Prostate gland (tissue), 2 donors: ENCODE measurements around the gene SREBF1.

Experiments used
- POLR2A ChIP-seq: fragments of 450-650 bp; IDR thresholded peaks from one replicate; pipeline ENCODE4 v1.6.1; 2016; ENCODE audit warnings: antibody characterized with exemption, mild to moderate bottlenecking
- POLR2AphosphoS5 ChIP-seq: sonication (generic); formaldehyde crosslinking; IDR thresholded peaks from one replicate; pipeline ENCODE4 v1.6.1; 2017; ENCODE audit warnings: antibody characterized with exemption
- TF ChIP-seq, protein P1 (sequence below), 4 experiments: fragments of 200-600 bp in 2 of 4; fragments of 450-650 bp in 2 of 4; sonication (generic) in 2 of 4; IDR thresholded peaks; 1 replicate in 3 of 4; 2 replicates in 1 of 4; pipeline ENCODE4 v1.5.1; 2016 to 2019; ENCODE audit warnings: antibody characterized with exemption in 4 of 4, mild to moderate bottlenecking in 2 of 4, moderate library complexity in 2 of 4

- TF ChIP-seq POLR2A (no peak), POLR2AphosphoS5 (no peak)
- TF ChIP-seq, protein P1, sequence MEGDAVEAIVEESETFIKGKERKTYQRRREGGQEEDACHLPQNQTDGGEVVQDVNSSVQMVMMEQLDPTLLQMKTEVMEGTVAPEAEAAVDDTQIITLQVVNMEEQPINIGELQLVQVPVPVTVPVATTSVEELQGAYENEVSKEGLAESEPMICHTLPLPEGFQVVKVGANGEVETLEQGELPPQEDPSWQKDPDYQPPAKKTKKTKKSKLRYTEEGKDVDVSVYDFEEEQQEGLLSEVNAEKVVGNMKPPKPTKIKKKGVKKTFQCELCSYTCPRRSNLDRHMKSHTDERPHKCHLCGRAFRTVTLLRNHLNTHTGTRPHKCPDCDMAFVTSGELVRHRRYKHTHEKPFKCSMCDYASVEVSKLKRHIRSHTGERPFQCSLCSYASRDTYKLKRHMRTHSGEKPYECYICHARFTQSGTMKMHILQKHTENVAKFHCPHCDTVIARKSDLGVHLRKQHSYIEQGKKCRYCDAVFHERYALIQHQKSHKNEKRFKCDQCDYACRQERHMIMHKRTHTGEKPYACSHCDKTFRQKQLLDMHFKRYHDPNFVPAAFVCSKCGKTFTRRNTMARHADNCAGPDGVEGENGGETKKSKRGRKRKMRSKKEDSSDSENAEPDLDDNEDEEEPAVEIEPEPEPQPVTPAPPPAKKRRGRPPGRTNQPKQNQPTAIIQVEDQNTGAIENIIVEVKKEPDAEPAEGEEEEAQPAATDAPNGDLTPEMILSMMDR (IDR thresholded peaks at IDR 0.05) = no peak
These were observed 71.3 kb downstream of the SREBF1 start for GRCh38 chr17:17765359-17766076.
